ENCODE results near the gene RFX8. TPM values are rescaled to one million over a fixed set of nuclear protein-coding genes. Genes with fewer than 3 reads are reported as not detected.
"Not testable (repeated sequence)": the region's sequence is repeated elsewhere in the genome, so short reads cannot be mapped to it uniquely, and the experiment has no call there.

The RFX8 gene
- total RNA-seq, 2 donors from 2014 or later = 0.44 TPM; not detected in 1

GRCh38 chr2:101450965-101451364, 23.9 kb downstream of the RFX8 start:
- DNase-seq (no peak), ATAC-seq (no peak)
- H3K36me3 Mint-ChIP-seq (ENCODE audit: low read depth) = no peaks in the 10 kb centered on the region
- no peak overlapping the region for H3K27ac Mint-ChIP-seq
- H3K9me3 ChIP-seq (ENCODE audit: control insufficient read depth, low read length, poor library complexity, severe bottlenecking) = no peaks in the 10 kb centered on the region
- no peaks in the 10 kb centered on the region for H3K27me3 Mint-ChIP-seq
- H3K4me1 Mint-ChIP-seq = peaks cover 3% of the 10 kb centered on the region
- H3K4me3 Mint-ChIP-seq = no peak overlapping the region

GRCh38 chr2:101446869-101447268, 28.0 kb downstream of the RFX8 start:
- Mint-ChIP-seq H3K4me1 (peaks cover 7% of the 10 kb centered on the region), H3K4me3 (no peak overlapping the region), H3K36me3 (ENCODE audit: low read depth) (no peaks in the 10 kb centered on the region), H3K27me3 (no peaks in the 10 kb centered on the region), H3K27ac (no peak overlapping the region)
- no peaks in the 10 kb centered on the region for H3K9me3 ChIP-seq (ENCODE audit: control insufficient read depth, low read length, poor library complexity, severe bottlenecking)
- ATAC-seq = no peak
- DNase-seq = no peak

DNA sequence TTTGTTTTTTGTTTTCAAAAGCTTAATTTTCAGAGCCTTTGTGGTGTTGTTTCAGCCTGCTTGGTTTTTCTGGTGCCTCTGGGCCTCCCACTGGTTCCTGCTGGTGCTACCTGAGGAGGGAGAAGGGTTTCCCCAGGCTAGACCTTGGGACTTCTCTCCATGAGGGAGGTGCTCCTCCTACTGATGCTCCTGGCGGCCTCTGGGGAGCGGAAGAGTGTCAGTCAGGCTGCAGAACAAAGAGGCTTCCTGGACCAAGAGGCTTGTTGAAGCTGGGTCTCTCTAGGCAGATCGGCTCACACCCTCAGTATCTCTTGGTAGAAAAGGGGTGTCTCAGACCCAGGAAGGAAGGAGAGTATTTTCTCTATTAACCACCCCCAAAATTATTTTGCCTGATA, 32.2 kb downstream of the RFX8 start:
- H3K4me3 Mint-ChIP-seq = no peak overlapping the region
- ATAC-seq = no peak
- H3K4me1 Mint-ChIP-seq = peaks cover 11% of the 10 kb centered on the region
- H3K27me3 Mint-ChIP-seq = no peaks in the 10 kb centered on the region
- H3K36me3 Mint-ChIP-seq (ENCODE audit: low read depth) = peaks cover 2% of the 10 kb centered on the region
- H3K27ac Mint-ChIP-seq = no peak overlapping the region
- DNase-seq = no peak
- no peaks in the 10 kb centered on the region for H3K9me3 ChIP-seq (ENCODE audit: control insufficient read depth, low read length, poor library complexity, severe bottlenecking)

- Mint-ChIP-seq H3K4me1 (peaks cover 11% of the 10 kb centered on the region), H3K27ac (no peak overlapping the region), H3K4me3 (no peak overlapping the region), H3K27me3 (no peaks in the 10 kb centered on the region), H3K36me3 (ENCODE audit: low read depth) (peaks cover 2% of the 10 kb centered on the region)
- ATAC-seq (no peak), DNase-seq (no peak)
- H3K9me3 ChIP-seq (ENCODE audit: control insufficient read depth, low read length, poor library complexity, severe bottlenecking) = no peaks in the 10 kb centered on the region
These were observed 32.8 kb downstream of the RFX8 start for GRCh38 chr2:101442042-101442666.

DNA sequence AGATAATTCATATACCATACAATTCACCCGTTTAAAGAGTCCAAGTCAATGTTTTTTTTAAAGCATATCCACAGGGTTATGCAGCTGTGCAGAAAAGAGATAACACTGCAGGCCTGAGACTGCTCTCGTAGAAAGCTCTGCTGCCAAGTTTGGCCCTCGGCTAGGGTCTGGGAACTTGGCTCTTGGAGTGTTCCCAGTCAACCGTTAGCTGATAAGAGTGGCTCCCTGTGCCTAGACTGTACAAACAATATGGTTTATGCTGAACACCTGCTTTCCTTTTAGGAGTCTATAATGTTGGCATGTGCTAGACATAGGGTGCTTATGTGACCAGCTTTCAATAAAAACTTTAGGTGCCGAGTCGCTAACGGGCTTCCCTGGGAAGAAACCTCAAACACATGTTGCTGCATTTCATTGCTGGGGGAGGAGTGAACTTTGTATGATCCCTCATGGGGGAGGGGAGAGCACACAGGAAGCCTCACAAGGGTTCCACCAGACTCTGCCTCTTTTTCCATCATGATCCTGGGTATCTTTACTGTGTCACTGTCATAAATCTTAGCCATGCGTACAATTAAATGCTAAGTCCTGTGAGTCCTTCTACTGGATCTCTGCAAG, 34.7 kb downstream of the RFX8 start:
- no peak for DNase-seq
- no peak for ATAC-seq
- H3K36me3 Mint-ChIP-seq (ENCODE audit: low read depth) = peaks cover 2% of the 10 kb centered on the region
- no peaks in the 10 kb centered on the region for H3K9me3 ChIP-seq (ENCODE audit: control insufficient read depth, low read length, poor library complexity, severe bottlenecking)
- no peaks in the 10 kb centered on the region for H3K27me3 Mint-ChIP-seq
- peaks cover 11% of the 10 kb centered on the region for H3K4me1 Mint-ChIP-seq
- no peak overlapping the region for H3K4me3 Mint-ChIP-seq
- H3K27ac Mint-ChIP-seq = no peak overlapping the region

GRCh38 chr2:101439716-101440115, 35.2 kb downstream of the RFX8 start:
- H3K4me1 Mint-ChIP-seq = peaks cover 11% of the 10 kb centered on the region
- no peak for DNase-seq
- H3K27me3 Mint-ChIP-seq = no peaks in the 10 kb centered on the region
- ATAC-seq = no peak
- no peak overlapping the region for H3K27ac Mint-ChIP-seq
- H3K4me3 Mint-ChIP-seq = no peak overlapping the region
- H3K9me3 ChIP-seq (ENCODE audit: control insufficient read depth, low read length, poor library complexity, severe bottlenecking) = no peaks in the 10 kb centered on the region
- peaks cover 2% of the 10 kb centered on the region for H3K36me3 Mint-ChIP-seq (ENCODE audit: low read depth)

GRCh38 chr2:101438555-101438954, 36.4 kb downstream of the RFX8 start:
- not testable (repeated sequence) for H3K27ac Mint-ChIP-seq; ATAC-seq; H3K36me3 Mint-ChIP-seq (ENCODE audit: low read depth); H3K9me3 ChIP-seq (ENCODE audit: control insufficient read depth, low read length, poor library complexity, severe bottlenecking); DNase-seq; H3K4me3 Mint-ChIP-seq; H3K27me3 Mint-ChIP-seq
- H3K4me1 Mint-ChIP-seq = peaks cover 11% of the 10 kb centered on the region

DNA sequence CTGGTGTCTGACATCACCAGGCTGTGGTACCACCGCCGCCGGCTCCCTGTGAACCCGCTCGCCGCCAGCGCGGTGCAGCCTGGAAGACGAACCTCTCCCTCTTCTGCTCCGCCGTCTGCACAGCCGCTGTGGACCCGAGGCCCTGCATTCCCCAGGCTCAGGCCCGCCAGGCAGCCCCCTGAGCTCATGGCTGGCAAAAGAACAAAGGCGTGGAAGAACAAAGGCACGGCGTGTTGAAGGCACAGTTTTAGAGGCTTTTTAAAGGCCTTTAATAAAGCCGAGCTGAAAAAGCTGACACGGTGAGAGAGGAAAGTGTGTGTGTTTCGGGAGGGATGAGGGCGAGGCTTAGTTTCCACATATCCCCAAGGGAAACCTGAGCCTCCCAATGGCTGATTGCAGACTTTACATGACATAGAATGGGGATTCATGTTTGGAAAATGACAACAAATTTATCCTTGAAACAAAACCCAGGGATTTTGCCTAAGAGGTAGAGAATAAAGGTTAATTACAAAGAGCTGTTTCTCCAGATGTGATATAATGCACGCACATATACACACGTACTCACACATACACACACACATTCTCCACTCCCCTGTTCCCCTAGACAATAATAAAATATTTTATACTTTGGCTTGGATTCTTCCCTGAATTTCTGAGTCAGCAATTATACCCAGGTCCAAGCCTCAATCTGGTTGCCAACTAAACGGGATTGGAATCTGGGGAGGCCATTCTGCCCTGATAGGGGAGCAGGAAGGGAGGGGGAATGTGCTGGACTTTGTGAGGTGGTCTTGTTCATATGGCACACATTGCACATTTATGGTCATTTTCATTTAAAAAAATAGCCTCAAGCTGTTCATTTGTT, 39.7 kb downstream of the RFX8 start:
- Mint-ChIP-seq H3K4me1 (peaks cover 3% of the 10 kb centered on the region), H3K4me3 (no peak overlapping the region), H3K36me3 (ENCODE audit: low read depth) (peaks cover 2% of the 10 kb centered on the region), H3K27me3 (no peaks in the 10 kb centered on the region), H3K27ac (no peak overlapping the region)
- DNase-seq = no peak
- no peak for ATAC-seq
- no peaks in the 10 kb centered on the region for H3K9me3 ChIP-seq (ENCODE audit: control insufficient read depth, low read length, poor library complexity, severe bottlenecking)

GRCh38 chr2:101433465-101433864, 41.4 kb downstream of the RFX8 start:
- H3K27me3 Mint-ChIP-seq = no peaks in the 10 kb centered on the region
- H3K9me3 ChIP-seq (ENCODE audit: control insufficient read depth, low read length, poor library complexity, severe bottlenecking) = no peaks in the 10 kb centered on the region
- H3K4me1 Mint-ChIP-seq = no peaks in the 10 kb centered on the region
- no peak for DNase-seq
- H3K4me3 Mint-ChIP-seq = no peak overlapping the region
- no peak overlapping the region for H3K27ac Mint-ChIP-seq
- no peaks in the 10 kb centered on the region for H3K36me3 Mint-ChIP-seq (ENCODE audit: low read depth)
- no peak for ATAC-seq

DNA sequence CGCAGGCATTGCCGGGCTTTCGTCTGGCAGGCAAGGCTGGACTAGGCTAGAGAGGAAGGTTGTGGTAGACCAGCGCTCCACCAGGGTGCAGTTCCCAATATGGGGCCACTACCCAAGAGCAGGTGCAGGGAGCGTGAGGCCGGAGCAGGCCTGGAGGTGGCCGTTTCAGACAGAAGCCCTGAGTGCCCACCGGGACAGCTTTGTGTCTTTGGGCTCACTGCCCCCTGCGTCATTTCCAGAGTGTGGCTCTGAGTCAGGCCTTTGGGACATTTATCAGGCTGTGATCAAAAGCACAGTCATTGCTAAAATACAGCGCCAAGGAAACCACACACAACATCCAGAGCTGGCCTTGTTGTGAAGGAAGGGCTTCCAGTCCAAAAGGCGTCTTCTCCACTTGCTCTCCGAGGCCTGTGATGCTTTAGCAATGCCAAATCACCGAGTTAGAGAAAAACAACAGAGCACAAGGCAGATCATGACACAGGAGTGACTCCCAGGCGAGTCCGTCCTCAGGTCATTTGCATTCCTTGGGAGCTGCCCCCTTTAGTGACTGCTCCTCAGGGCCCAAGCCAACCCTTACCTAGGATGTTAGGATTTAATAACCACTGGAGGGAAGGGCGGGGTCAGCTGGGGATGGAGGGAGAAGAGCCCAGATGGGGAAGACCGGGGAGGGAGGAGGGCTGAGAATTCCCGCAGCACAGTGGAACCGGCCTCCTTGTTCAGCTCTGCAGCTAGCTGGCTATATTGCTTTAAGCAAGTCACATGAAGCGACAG, 42.3 kb downstream of the RFX8 start:
- ATAC-seq = no peak
- H3K9me3 ChIP-seq (ENCODE audit: control insufficient read depth, low read length, poor library complexity, severe bottlenecking) = no peaks in the 10 kb centered on the region
- no peak overlapping the region for H3K4me3 Mint-ChIP-seq
- no peaks in the 10 kb centered on the region for H3K36me3 Mint-ChIP-seq (ENCODE audit: low read depth)
- H3K4me1 Mint-ChIP-seq = no peaks in the 10 kb centered on the region
- H3K27ac Mint-ChIP-seq = no peak overlapping the region
- no peaks in the 10 kb centered on the region for H3K27me3 Mint-ChIP-seq
- no peak for DNase-seq

- no peak overlapping the region for H3K27ac Mint-ChIP-seq
- DNase-seq (no peak), ATAC-seq (no peak)
- no peaks in the 10 kb centered on the region for H3K4me1 Mint-ChIP-seq
- H3K9me3 ChIP-seq (ENCODE audit: control insufficient read depth, low read length, poor library complexity, severe bottlenecking) = no peaks in the 10 kb centered on the region
- H3K36me3 Mint-ChIP-seq (ENCODE audit: low read depth) = no peaks in the 10 kb centered on the region
- H3K27me3 Mint-ChIP-seq = no peaks in the 10 kb centered on the region
- no peak overlapping the region for H3K4me3 Mint-ChIP-seq
These were observed 43.4 kb downstream of the RFX8 start for GRCh38 chr2:101431486-101431885.

GRCh38 chr2:101430156-101430555, 44.8 kb downstream of the RFX8 start:
- no peak overlapping the region for H3K4me3 Mint-ChIP-seq
- no peaks in the 10 kb centered on the region for H3K27me3 Mint-ChIP-seq
- H3K9me3 ChIP-seq (ENCODE audit: control insufficient read depth, low read length, poor library complexity, severe bottlenecking) = no peaks in the 10 kb centered on the region
- H3K36me3 Mint-ChIP-seq (ENCODE audit: low read depth) = no peaks in the 10 kb centered on the region
- H3K4me1 Mint-ChIP-seq = no peaks in the 10 kb centered on the region
- no peak overlapping the region for H3K27ac Mint-ChIP-seq
- ATAC-seq (no peak), DNase-seq (no peak)

DNA sequence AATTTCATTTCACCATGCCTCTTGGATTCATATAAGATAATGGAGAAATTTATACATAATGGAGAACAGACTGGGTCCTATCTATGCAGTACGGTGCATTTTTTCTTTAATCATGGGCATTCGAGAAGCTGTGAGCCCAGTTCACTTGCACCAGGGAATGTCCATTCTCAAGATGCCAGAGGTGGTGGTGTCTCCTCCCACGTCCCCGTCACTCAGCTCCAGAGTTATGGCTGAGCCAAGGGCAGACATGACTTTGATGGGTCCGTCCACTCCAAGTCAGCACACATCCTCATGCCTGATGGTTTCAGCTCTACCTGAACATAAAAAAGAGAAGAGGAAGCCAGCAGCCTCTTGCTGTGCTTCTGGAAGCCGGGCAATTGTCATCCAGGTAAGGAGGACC, 45.5 kb downstream of the RFX8 start:
- Mint-ChIP-seq H3K27ac (no peak overlapping the region), H3K4me3 (no peak overlapping the region), H3K4me1 (no peaks in the 10 kb centered on the region), H3K36me3 (ENCODE audit: low read depth) (no peaks in the 10 kb centered on the region), H3K27me3 (no peaks in the 10 kb centered on the region)
- no peaks in the 10 kb centered on the region for H3K9me3 ChIP-seq (ENCODE audit: control insufficient read depth, low read length, poor library complexity, severe bottlenecking)
- ATAC-seq (no peak), DNase-seq (no peak)

Measured in T-helper 17 cell (primary cell).